GM19023 (cell line): Measurements from ENCODE around the gene MYO1D.
"Not testable (repeated sequence)": the region's sequence is repeated elsewhere in the genome, so short reads cannot be mapped to it uniquely, and the experiment has no call there.

Experiments
- ATAC-seq: cut with Tn5 transposase; IDR thresholded peaks from one replicate; pipeline ENCODE4 v1.9.1; 2021; ENCODE audit warnings: mild to moderate bottlenecking, moderate library complexity; ENCODE audit not compliant: unreplicated experiment

MYO1D gene

DNA sequence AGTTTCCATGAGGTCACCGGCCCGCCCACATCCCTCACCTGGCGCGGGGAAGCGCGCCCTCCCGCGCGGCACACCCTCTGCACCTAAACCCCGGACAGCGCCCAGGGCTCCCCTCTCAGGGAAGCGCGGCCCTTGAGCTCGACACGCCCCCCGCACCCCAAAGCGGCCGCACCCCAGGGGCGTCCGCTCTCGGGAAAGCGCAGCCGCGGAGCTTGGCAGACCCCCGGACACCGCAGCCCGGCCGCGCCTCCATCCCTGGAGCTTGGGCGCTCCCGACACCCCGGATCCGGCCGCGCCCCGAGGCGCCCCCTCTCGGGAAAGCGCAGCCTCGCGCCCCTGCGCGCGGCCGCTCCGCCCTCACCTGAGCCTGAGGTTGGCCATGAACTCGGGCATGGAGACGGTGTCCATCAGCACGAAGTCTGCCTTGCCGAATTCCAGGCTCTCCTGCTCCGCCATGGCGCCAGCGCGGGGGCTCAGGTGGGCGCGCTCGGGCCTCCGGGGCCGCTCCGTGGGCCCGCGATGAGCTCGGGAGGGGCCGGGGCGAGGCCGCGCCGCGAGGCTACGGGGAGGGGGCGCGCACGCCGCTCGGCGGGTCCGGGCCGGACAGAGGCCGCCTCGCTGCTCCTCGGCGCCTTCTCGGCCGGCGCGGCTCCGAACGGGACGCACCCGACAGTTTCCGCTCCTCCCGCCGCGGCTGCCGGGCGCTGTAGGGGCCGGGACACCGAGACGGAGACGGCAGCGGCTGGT, at the start of gene MYO1D:
TSS of gene MYO1D (minus strand) at position 708 of the 747 bp plus-strand sequence. CDS start at position 456, 252 bp downstream.
- peak; percentile 64 for ATAC-seq

DNA sequence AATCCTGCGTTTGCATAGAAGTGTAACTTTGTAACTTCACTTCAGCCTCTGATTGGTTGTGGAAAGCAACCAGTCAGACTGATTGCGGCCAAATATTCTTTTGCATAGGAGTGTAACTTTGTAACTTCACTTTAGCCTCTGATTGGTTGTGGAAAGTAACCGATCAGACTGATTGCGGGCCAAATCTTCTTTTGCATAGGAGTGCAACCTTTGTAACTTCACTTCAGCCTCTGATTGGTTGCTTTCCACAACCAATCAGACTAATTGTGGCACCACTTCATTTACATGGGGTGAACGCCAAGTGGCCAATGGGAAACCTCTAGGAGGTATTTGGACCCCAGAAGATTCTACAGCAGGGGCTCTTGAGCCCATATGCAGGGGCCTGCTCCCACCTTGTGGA, 49.3 kb upstream of the MYO1D start:
- ATAC-seq, result no peak

DNA sequence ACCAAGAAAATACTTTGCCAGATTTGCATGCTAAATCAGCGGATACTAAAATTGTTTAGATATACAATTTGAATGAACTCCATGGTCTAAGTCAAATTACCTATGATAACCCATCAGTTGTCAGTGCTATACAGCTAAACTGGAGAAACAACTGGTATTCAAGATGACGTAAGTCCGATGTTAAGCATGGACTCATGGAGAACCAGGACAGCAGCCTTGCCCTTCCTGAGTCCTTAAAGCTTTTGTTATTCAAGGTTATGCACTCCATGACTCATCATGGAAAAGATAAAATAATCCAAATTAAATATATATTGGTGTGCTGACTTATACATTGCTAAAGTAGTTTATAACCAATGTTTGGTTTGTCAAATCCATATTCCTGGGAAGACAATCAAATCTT, 47.0 kb upstream of the MYO1D start:
- ATAC-seq, result not testable (repeated sequence)

DNA sequence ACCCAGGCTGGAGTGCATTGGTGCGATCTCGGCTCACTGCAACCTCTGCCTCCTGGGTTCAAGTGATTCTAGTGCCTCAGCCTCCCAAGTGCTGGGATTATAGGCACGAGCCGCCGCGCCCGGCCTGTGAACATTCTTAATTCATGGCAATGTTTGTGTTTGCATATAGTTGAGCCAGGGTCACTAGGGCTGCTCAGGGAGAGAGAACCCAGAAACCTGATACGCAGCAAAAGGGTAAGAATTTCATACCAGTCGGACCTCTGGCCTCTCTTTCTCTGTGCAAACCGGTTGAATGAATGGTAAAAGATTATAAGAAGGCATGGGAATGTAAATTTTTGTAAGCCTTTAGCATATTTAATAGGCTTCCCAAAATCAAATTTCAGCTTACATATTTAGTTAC, 44.1 kb upstream of the MYO1D start:
- no peak for ATAC-seq

DNA sequence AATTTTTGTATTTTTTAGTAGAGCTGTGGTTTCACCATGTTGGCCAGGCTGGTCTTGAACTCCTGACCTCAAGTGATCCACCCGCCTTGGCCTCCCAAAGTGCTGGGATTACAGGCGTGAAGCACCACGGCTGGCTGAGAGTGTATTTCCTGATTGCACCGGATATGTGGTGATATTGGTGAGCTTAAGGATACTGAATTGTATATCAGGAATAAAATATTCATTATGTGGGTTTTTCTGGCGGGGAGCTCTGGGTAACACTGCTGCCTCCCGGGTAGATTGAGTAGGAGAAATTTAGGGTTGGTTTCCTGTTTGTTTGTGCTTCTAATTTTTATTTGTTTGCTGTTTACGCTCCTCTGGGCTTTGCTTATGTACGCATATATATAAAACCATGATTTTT, 43.4 kb upstream of the MYO1D start:
- no peak for ATAC-seq

DNA sequence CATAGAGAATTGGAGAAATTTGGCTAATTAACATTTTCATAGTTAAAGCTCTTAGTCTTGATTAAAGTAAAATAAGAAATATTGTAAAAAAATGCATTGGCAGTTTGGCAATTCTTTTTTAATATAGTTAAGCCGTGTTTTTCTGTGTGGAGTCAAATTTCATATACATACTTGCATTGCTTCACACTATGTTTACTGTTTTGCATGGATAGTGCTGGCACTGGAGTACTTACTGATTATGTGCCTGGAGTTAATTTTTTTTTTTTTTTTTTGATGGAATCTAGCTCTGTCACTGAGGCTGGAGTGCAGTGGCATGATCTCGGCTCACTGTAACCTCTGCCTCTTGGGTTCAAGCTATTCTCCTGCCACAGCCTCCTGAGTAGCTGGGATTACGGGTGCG, 43.0 kb upstream of the MYO1D start:
- not testable (repeated sequence) for ATAC-seq

DNA sequence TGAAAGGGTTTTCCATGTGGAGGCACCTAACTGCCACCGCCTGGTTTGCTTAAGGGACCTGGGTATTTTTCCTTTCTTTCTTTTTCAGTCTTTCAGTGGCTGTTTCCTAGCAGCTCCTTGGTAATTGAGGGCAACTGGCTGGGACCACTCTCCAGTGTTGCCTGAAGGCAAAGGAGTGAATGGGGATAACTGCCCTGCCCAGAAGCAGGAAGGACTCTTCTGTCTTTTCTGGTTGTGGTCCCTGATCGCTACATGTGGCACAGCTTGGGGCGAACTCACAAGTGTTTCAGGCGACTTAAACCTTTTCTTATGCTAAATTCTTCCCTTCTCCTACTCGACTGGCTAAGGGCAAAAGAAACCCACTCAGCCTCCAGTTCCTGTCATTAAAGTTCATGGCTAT, 40.9 kb upstream of the MYO1D start:
- ATAC-seq, result no peak

DNA sequence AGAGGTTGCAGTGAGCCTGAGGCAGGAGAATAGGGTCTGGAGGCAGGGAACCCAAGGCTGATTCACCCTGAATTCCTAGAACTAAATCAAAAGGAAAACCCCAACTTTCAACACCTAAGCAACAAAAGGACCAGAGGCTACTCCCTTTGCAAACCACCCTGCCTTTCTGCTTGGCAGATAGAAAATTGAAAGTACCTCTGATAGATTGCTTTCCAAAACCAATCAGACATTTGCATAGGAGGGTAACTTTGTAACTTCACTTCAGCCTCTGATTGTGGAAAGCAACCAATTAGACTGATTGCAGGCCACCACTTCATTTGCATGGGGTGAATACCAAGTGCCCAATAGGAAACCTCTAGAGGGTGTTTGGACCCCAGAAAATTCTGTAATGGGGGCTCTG, 40.2 kb upstream of the MYO1D start:
- no peak for ATAC-seq

DNA sequence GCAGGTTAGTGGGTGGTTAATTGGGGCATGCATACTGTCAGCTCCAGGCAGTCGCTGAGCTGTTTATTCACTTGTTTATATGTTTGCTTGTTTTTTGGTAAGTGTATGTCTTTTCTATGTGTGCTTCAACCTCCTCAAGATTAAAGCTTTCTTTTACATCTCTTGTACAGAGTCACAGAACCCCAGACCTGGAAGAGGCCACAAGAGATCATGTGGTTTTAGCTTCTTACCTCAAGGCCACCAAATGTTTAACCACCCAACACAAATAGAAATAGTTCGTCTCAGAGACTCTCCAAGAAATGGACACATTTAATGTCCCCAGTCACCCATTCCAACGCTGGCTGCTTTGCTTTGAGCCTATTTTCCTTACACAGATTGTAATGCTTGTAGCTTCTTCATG, 39.2 kb upstream of the MYO1D start:
- ATAC-seq, result no peak

DNA sequence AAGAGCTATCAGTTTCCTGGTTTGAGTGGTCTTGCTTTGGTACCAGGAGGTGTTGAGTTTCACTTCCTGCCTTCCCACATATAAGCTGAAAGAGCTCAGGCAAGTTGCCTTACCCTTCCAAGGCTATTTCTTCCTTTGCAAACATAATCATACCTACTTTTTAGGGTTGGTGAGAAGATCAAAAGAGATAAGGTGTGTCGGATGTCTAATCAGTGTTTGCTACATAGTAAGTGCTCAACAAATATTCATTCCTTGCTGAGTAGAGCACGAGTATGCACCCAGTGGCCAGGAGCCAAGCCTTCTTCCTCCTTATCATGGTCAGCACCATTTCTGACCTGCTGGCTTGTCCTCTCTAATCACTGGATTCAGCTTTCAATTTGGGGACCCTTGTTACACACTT, 38.3 kb upstream of the MYO1D start:
- no peak for ATAC-seq

DNA sequence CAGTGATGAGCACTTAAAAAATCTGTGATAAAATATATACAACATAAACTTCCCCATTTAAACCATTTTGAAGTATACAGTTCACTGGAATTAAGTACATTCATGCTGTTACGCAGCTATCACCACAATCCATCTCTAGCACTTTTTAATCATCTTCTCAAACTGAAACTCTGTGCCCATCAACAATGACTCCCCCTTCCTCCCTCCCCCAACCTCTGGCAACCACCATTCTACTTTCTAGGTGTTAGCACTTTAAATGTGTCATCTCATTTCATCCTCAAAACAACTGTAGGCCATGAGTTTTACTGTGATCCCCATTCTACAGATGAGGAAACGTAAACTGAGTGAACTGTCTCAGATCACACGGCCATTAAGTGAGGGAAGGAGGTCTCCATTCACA, 37.3 kb upstream of the MYO1D start:
- no peak for ATAC-seq

DNA sequence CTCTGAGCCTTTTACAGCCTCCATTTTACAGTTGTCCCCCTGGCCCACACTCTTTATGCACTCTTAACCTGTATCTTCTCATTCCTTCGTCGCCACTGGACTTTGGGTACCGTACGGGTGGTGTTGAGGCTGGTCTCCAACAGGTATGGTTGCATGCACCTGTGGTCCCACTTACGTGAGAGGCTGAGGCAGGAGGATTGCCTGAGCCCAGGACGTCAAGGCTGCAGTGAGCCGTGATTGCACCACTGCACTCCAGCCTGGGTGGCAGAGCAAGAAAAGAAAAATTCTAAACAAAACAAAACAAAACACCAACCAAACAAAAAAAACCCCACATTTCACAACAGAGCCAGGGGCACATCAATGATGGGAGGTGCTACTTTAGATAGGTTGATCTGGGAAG, 36.7 kb upstream of the MYO1D start:
- ATAC-seq, result no peak

DNA sequence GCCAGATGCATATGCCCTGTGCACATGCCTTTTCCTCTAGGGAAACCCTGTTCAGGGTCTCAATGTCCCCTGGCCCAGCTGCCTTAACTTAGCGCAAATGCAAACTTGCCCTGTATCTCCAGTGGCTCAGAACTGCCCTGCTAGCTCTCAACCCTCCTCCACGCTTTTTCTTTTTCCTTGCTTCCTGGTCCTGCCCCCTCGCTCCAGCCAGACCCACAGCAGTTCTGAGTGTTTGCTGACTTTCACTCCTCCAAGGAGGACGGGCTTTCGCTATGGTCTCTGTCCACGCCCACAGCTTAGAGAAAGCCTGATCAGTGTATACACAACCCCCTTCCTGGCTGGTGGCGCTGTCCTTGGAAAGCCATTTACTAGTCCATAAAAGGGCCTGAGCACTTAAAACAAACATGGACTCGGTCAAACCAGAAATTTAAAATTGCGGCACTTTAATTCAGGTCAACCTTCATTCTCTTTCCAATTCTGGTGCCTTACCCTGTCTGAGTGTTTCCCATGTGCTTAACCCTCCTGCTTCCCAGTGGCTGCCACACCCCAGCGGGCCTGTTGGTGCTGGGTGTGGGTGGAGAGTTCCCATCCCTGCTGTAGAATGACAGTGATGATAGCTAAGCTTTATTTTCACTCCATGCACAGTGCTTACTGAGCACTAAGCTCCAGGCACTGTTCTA, 35.4 kb upstream of the MYO1D start:
- no peak for ATAC-seq

DNA sequence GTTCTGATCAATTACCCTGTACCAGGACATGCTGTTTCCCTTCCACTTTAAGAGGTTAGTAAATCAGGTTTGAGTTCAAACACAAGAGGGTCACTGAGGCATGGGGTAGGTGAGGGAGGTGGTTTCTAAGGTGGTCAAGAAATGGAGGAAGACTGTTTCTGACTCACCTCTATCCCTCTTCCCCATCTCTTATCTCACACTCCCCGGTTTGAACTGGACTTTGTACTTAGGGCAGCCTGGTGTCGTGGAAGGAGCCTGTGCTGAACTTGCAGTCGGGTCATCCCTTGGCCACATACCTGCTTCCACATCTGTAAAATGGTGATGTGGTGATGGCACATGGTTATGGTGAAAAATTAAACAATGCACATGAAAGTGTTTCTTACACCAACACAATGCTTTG, 33.8 kb upstream of the MYO1D start:
- ATAC-seq, result no peak

DNA sequence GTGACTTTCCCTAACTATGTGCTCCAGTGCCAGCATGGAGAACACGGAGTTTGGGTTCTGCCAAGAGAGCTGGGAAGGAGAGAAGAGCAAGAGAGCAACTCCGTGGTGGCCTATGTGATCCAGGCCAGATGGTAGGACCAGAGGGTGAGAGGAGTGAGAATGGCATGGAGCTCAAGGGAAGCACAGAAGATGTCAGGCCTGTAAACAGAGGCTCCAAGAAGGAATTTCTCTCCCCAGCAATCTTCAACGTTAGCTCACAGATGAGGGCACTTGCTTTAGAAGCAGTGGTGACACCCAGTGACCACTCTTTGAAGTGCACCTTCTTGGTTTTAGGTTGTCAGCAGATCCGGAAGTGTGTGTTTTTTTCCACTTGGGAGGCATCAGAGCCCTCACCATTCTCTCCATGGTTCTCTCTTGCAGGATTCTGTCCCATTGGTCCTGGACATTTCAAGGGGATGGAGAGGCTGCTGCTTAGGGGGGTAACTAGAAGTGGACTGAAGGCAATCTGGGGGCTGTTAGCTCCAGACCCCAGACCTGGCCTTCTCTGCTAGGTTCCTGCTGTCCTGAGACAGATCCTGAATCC, 33.0 kb upstream of the MYO1D start:
- ATAC-seq, result peak; percentile 73

DNA sequence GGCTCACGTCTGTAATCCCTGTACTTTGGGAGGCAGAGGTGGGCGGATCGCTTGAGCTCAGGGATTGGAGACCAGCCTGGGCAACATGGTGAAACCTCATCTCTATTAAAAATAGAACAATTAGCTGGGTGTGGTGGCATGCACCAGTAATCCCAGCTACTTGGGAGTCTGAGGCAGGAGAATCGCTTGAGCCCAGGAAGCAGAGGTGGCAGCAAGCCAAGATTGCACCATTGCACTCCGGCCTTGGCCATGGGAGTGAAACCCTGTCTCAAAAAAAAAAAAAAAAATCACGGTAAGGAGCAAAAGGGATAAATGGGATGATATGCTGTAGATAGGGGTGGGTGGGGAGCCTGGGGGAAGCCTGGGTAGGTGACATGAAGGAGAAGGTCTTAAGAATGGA, 30.7 kb upstream of the MYO1D start:
- ATAC-seq, result no peak

DNA sequence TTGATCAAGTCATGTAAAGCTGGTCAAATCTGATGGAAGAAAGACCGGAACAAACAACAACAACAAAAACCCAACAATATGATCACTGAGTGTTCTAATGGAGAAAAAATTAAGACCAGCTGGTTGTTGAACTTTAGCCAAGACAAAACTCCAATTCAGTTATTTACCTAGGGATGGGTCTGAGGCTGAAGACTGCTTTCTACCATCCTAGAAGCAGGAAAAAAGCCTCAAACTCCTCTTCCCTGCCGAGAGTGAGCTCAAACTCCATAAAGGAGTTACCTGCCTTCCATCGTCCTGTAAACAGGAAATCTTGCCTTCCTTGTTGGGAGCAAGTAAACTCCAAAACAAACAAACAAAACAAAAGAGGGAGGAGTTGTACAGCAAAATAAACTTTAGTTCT, 28.0 kb upstream of the MYO1D start:
- no peak for ATAC-seq

DNA sequence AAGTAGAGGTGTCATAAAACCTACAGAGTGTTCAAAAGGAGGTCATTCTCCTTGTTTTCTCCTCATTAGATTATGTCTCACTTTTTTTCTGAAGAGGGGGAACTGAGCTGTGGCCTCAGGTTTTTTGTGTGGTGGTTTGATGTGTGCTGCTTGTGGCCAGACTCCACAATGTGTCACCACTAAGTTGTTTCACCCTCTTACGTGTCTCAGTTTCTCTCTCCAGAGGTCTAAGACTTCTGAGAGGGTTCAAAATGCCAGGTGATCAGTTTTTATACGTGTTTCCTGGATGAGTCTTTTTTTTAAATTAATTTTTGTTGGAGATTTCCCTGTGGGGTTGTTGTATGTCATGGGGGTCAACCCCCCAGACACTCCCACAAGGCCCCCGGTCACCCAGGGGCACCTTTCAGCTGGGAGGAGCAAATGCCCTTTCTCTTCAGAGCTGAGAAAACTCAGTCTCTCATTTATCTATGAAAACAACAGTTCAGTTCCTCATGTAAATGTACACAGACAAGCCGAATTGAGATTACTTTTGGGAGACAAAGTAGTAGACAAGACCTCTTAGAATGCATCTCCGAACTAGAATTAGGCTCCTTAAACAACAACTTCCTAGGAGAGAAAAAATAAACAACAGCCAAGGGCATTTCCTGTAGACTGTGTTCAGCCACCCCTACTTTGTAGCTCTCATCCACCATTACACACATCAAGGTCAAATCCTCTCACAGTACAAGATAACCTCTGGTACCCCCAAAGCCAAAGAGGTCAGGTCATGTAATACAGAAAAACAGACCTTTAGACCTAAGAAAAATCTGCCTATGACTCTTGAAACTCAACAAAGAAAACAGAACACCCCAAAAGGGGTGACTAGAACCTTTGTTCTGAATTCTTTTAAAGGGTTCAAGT, 27.1 kb upstream of the MYO1D start:
- no peak for ATAC-seq

DNA sequence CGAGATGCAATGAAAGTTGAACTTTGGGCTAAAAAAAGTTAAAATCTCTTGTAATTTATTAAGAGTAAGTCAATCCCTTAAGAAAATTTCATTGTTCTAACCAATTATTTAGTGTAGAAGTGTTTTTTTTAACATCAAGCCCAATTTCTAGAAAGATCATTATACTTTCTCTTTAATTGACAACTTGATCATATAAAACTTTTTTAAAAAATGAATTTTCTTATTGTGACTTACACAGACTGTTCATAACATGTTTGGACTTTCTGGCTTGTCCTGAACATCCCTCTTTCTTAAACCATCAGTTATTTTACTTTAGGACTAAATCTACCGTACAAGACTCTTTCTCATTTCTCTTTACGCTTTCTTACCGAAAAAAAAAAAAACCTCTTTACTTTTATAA, 24.8 kb upstream of the MYO1D start:
- ATAC-seq, result no peak

DNA sequence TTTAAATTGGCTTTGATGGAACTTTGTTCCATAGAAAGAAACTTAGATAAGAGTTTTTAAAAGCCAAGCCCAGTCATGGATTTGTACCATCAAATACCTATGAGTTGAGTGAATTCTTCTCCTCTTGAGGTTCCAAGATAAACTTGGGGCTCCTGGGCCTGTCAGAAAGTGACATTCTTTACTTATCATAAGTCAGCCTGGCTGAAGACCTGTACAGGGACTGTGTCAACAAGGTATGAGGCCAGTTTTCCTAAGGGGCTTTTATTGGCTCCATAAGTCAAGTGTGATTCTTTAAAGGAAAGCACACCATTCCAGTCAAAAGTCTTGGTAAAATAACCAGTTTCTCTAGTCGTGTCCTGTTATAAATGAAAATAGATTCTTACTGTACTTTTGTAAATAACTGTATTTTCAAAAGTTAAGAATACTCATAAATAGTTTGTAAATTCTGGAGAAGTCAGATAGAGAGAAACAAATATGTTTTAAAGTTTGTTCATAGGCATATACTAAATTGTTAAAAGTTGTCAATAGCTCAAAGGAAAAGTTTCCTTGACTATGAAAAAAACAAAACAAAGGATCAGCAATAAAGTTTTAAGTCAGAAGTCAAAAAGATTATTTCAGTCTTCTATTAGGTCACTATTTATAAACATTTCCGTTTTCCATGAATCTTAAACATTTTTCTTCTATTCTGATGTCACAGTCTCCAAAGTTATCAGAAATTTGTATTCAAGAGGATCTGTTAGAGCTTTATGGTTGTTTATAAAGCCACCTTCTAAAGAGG, 22.5 kb upstream of the MYO1D start:
- no peak for ATAC-seq
